SK-N-SH (cell line): ENCODE results near the gene LCP2. TPM values are rescaled to one million over a fixed set of nuclear protein-coding genes. Genes with fewer than 3 reads are reported as not detected.

ENCODE experiments used
- CTCF ChIA-PET: fragments of 300-600, 350-600 bp; formaldehyde crosslinking; extraction: SDS; loops from one replicate; lab custom pipeline; 2021; lab: Yijun Ruan, JAX
- POLR2A ChIA-PET: fragments of 350-600 bp; sonication (Branson Sonifier 250); formaldehyde crosslinking; extraction: SDS; loops from one replicate; lab custom pipeline; 2020; ENCODE audit warnings: antibody characterized with exemption, inconsistent platforms; lab: Yijun Ruan, JAX
- DNase-seq: peaks from one replicate; pipeline ENCODE4 v3.0.0; 2012
- H2AFZ ChIP-seq: fragments of 200-600 bp; sonication (generic); 2 replicates; pipeline ENCODE4 v1.8.1; 2016; ENCODE audit warnings: antibody characterized with exemption, mild to moderate bottlenecking, low read depth
- H3F3A ChIP-seq: fragments of 200-600 bp; sonication (generic); replicated peaks from 2 replicates; pipeline ENCODE3; 2016; ENCODE audit warnings: antibody characterized with exemption, mild to moderate bottlenecking; ENCODE audit not compliant: insufficient read depth
- H3K27ac ChIP-seq, 2 experiments: fragments of 200-500 bp in 1 of 2; fragments of 200-600 bp in 1 of 2; sonication (Bioruptor generic) in 1 of 2; sonication (generic), shearing (Covaris generic) in 1 of 2; 2 replicates each; pipeline versions ENCODE4 v1.5.1 to v1.6.1; 2014 to 2016; ENCODE audit warnings: low read depth in 2 of 2, inconsistent platforms in 1 of 2, low read length in 1 of 2, mild to moderate bottlenecking in 1 of 2, mixed read lengths in 1 of 2
- H3K27me3 ChIP-seq: fragments of 200-600 bp; sonication (generic), shearing (Covaris generic); 2 replicates; pipeline ENCODE4 v1.6.1; 2016; ENCODE audit warnings: mixed run types; ENCODE audit not compliant: insufficient read depth
- H3K36me3 ChIP-seq, 2 experiments: fragments of 200-500 bp in 1 of 2; fragments of 200-600 bp in 1 of 2; sonication (Bioruptor generic) in 1 of 2; sonication (generic) in 1 of 2; replicated peaks in 1 of 2; 2 replicates each; pipeline versions ENCODE3 to v1.5.1; 2014 to 2016; ENCODE audit warnings: low read length in 1 of 2, mild to moderate bottlenecking in 1 of 2; ENCODE audit not compliant: insufficient read depth in 2 of 2, control insufficient read depth in 1 of 2
- H3K4me1 ChIP-seq, 2 experiments: fragments of 200-500 bp in 1 of 2; fragments of 200-600 bp in 1 of 2; sonication (Bioruptor generic) in 1 of 2; sonication (generic), shearing (Covaris generic) in 1 of 2; 2 replicates each; pipeline versions ENCODE4 v1.5.1 to v1.6.1; 2014 to 2016; ENCODE audit warnings: low read depth in 1 of 2, low read length in 1 of 2, mixed run types in 1 of 2; ENCODE audit not compliant: insufficient read depth in 2 of 2, control insufficient read depth in 1 of 2
- H3K4me2 ChIP-seq: fragments of 200-600 bp; sonication (generic), shearing (Covaris generic); 2 replicates; pipeline ENCODE4 v1.6.1; 2017; ENCODE audit warnings: mixed run types
- H3K4me3 ChIP-seq, 2 experiments: fragments of 200-500 bp in 1 of 2; fragments of 200-600 bp in 1 of 2; sonication (Bioruptor generic) in 1 of 2; sonication (generic), shearing (Covaris generic) in 1 of 2; 2 replicates each; pipeline versions ENCODE4 v1.5.1 to v1.8.1; 2014 to 2016; ENCODE audit warnings: low read depth in 2 of 2, inconsistent platforms in 1 of 2, low read length in 1 of 2, mild to moderate bottlenecking in 1 of 2, mixed read lengths in 1 of 2, moderate library complexity in 1 of 2
- H3K79me2 ChIP-seq: fragments of 200-600 bp; sonication (generic); 2 replicates; pipeline ENCODE4 v1.8.1; 2017; ENCODE audit warnings: mild to moderate bottlenecking; ENCODE audit not compliant: insufficient read depth
- H3K9ac ChIP-seq: fragments of 200-600 bp; sonication (generic); 2 replicates; pipeline ENCODE4 v1.6.1; 2017; ENCODE audit warnings: mixed run types
- H3K9me2 ChIP-seq: fragments of 200-600 bp; sonication (generic); 2 replicates; pipeline ENCODE4 v1.6.1; 2017; ENCODE audit warnings: mixed run types
- H3K9me3 ChIP-seq: fragments of 200-600 bp; sonication (generic); 2 replicates; pipeline ENCODE4 v1.6.1; 2017; ENCODE audit warnings: mixed run types, mild to moderate bottlenecking, moderate library complexity
- H4K20me1 ChIP-seq: fragments of 200-600 bp; sonication (generic); 2 replicates; pipeline ENCODE4 v1.6.1; 2017; ENCODE audit warnings: mild to moderate bottlenecking, mixed run types; ENCODE audit not compliant: insufficient read depth
- CHD2 ChIP-seq: fragments of 150-350 bp; IDR thresholded peaks from 2 replicates; pipeline ENCODE4 v1.6.1; 2018; ENCODE audit warnings: low read length; ENCODE audit not compliant: partially characterized antibody
- CTCF ChIP-seq: fragments of 200-600 bp; sonication (generic); IDR thresholded peaks from 2 replicates; pipeline ENCODE4 v1.6.1; 2017; ENCODE audit warnings: antibody characterized with exemption, mild to moderate bottlenecking, moderate library complexity
- FOSL2 ChIP-seq: IDR thresholded peaks from 2 replicates; pipeline ENCODE4 v1.4.0; 2012; ENCODE audit warnings: low read depth, mild to moderate bottlenecking, moderate library complexity, borderline replicate concordance
- FOXM1 ChIP-seq: IDR thresholded peaks from 2 replicates; pipeline ENCODE4 v1.4.0; 2012; ENCODE audit warnings: low read depth, mild to moderate bottlenecking
- GATA2 ChIP-seq: sonication (generic); formaldehyde crosslinking; IDR thresholded peaks from 2 replicates; pipeline ENCODE4 v1.5.0; 2020; ENCODE audit warnings: mild to moderate bottlenecking, missing genetic modification reagents
- JUND ChIP-seq: IDR thresholded peaks from 2 replicates; pipeline ENCODE4 v1.4.0; 2012
- MXI1 ChIP-seq: IDR thresholded peaks from 2 replicates; pipeline ENCODE4 v1.6.1; 2012; ENCODE audit warnings: mild to moderate bottlenecking, low read depth, low read length, improper control_type of control experiment
- NFIC ChIP-seq: IDR thresholded peaks from 2 replicates; pipeline ENCODE4 v1.4.0; 2012; ENCODE audit warnings: borderline replicate concordance
- NRF1 ChIP-seq: IDR thresholded peaks from 2 replicates; pipeline ENCODE4 v1.6.1; 2012; ENCODE audit warnings: low read depth, mild to moderate bottlenecking, low read length
- REST ChIP-seq: IDR thresholded peaks from 2 replicates; pipeline ENCODE4 v1.6.1; 2012; ENCODE audit warnings: mild to moderate bottlenecking, low read depth, low read length, moderate library complexity
- RFX5 ChIP-seq: IDR thresholded peaks from 2 replicates; pipeline ENCODE4 v1.6.1; 2012; ENCODE audit warnings: mild to moderate bottlenecking, improper control_type of control experiment, low read length
- TCF12 ChIP-seq: IDR thresholded peaks from 2 replicates; pipeline ENCODE4 v1.4.0; 2012
- YY1 ChIP-seq: IDR thresholded peaks from 2 replicates; pipeline ENCODE4 v1.4.0; 2012; ENCODE audit warnings: low read depth, mild to moderate bottlenecking
- ZBTB33 ChIP-seq: IDR thresholded peaks from 2 replicates; pipeline ENCODE4 v1.4.0; 2012; ENCODE audit warnings: low read depth, borderline replicate concordance
- WGBS: methylation state at CpG from one replicate; pipeline ENCODE4 v1.1.6; 2017; ENCODE audit warnings: low lambda C conversion rate; 5-methylcytosine and 5-hydroxymethylcytosine counted together
- polyA plus RNA-seq, 3 experiments: library from polyadenylated mRNA; depleted of rRNA; stranded (reverse); fragments of >200 nt; gene quantifications; 2 replicates each; pipeline ENCODE4 v1.2.3, GENCODE V29; 2012
- TF ChIP-seq, protein P1 (sequence below): IDR thresholded peaks from 2 replicates; pipeline ENCODE4 v1.4.0; 2012; ENCODE audit warnings: low read depth
- TF ChIP-seq, protein P2 (sequence below): fragments of 150-350 bp; IDR thresholded peaks from 2 replicates; pipeline ENCODE4 v1.6.1; 2016; ENCODE audit warnings: mild to moderate bottlenecking, low read depth, low read length

LCP2 gene
- polyA plus RNA-seq, 1 of the 3 experiments (the other 2 are of a cell fraction) = not detected

- no peaks in the 10 kb centered on the region; the same call in 1 of the 2 replicates for H3K27me3 ChIP-seq
- H3K4me1 ChIP-seq = no peaks in the 10 kb centered on the region
- no peak for TF ChIP-seq YY1
- no peak for TF ChIP-seq CHD2
- TF ChIP-seq CTCF = no peak
- no peak for TF ChIP-seq FOXM1
- TF ChIP-seq, protein P1, sequence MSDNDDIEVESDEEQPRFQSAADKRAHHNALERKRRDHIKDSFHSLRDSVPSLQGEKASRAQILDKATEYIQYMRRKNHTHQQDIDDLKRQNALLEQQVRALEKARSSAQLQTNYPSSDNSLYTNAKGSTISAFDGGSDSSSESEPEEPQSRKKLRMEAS = no peak
- TF ChIP-seq MXI1 = no peak
- TF ChIP-seq REST = no peak
- TF ChIP-seq ZBTB33 = no peak
- TF ChIP-seq NRF1 = no peak
- TF ChIP-seq FOSL2 = no peak
- no peak for TF ChIP-seq TCF12
- TF ChIP-seq, protein P2, sequence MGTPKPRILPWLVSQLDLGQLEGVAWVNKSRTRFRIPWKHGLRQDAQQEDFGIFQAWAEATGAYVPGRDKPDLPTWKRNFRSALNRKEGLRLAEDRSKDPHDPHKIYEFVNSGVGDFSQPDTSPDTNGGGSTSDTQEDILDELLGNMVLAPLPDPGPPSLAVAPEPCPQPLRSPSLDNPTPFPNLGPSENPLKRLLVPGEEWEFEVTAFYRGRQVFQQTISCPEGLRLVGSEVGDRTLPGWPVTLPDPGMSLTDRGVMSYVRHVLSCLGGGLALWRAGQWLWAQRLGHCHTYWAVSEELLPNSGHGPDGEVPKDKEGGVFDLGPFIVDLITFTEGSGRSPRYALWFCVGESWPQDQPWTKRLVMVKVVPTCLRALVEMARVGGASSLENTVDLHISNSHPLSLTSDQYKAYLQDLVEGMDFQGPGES = no peak
- TF ChIP-seq GATA2 (CRISPR knock-in tag) = no peak
- TF ChIP-seq JUND = no peak
- no peak for TF ChIP-seq RFX5
- no peak for TF ChIP-seq NFIC
- no peak overlapping the region for H2AFZ ChIP-seq
- H3K4me2 ChIP-seq = no peak overlapping the region
- no peaks in the 10 kb centered on the region for H3F3A ChIP-seq
- no peaks in the 10 kb centered on the region for H3K79me2 ChIP-seq
- H3K4me3 ChIP-seq = no peak overlapping the region
- H3K27ac ChIP-seq = no peak overlapping the region
- no peaks in the 10 kb centered on the region for H3K36me3 ChIP-seq
- no peaks in the 10 kb centered on the region for H4K20me1 ChIP-seq
- no peak for DNase-seq
- H3K9me2 ChIP-seq = no peaks in the 10 kb centered on the region
- no peak overlapping the region for H3K9ac ChIP-seq
- WGBS = 74% methylated on average over 8 of the region's 8 CpGs
- no peaks in the 10 kb centered on the region; the same call in 1 of the 2 replicates for H3K9me3 ChIP-seq
- POLR2A ChIA-PET = no interaction called here
- CTCF ChIA-PET = interaction anchor here (1.0 to 6.7 kb wide), 3 partner anchors 9 to 227 kb away, joined by 4 to 53 read pairs (median 5); partner anchors contain the start of gene INSYN2B
Measured at GRCh38 chr5:170206958-170207357, 90.6 kb downstream of the LCP2 start.
